HCT116 (cell line): ENCODE measurements around the gene TLR4. TPM values are rescaled to one million over a fixed set of nuclear protein-coding genes. Genes with fewer than 3 reads are reported as not detected.

Source experiments
- ATAC-seq: fragments of 200-7000 bp; cut with Tn5 transposase; 2 replicates; pipeline ENCODE4 v1.9.1; 2020; ENCODE audit warnings: mild to moderate bottlenecking, moderate library complexity
- BruUV-seq: library from RNA; stranded (reverse); fragments of 400-500 nt; replicated peaks from 2 replicates; lab custom pipeline; 2021; lab: Mats Ljungman, UMichigan
- CTCF ChIA-PET: fragments of 300-600 bp; sonication (Branson Sonifier 250); formaldehyde crosslinking; loops from one replicate; lab custom pipeline; 2021; ENCODE audit warnings: antibody characterized with exemption; lab: Charles Lee
- POLR2A ChIA-PET: fragments of 300-600, 350-600 bp; sonication (Branson Sonifier 250); formaldehyde crosslinking; loops from one replicate; lab custom pipeline; 2021; ENCODE audit warnings: antibody characterized with exemption; lab: Charles Lee
- RAD21 ChIA-PET, 2 experiments: fragments of 300-600 bp; sonication (Branson Sonifier 250); formaldehyde crosslinking; loops; one replicate each; lab custom pipeline; 2023; ENCODE audit warnings: low total read pairs in 2 of 2; ENCODE audit not compliant: uncharacterized antibody in 2 of 2, unreplicated experiment in 2 of 2, low non-redundant PET in 1 of 2; lab: Charles Lee
- DNase-seq: peaks from one replicate; pipeline ENCODE4 v3.0.0-alpha.2; 2010; ENCODE audit warnings: low read depth, low spot score
- H2AFZ ChIP-seq: fragments of 200-600 bp; shearing (Covaris generic), sonication (generic); 2 replicates; pipeline ENCODE4 v1.6.1; 2017; ENCODE audit warnings: low read depth, mixed run types, mixed read lengths, antibody characterized with exemption, low read length; ENCODE audit not compliant: poor library complexity, severe bottlenecking
- H3K27ac ChIP-seq: 2 replicates; pipeline ENCODE4 v1.5.1; 2012; ENCODE audit warnings: low read depth, low read length
- H3K27me3 ChIP-seq: fragments of 200-600 bp; sonication (generic); 2 replicates; pipeline ENCODE4 v1.6.1; 2016; ENCODE audit warnings: mixed run types, low read length, mixed read lengths; ENCODE audit not compliant: insufficient read depth
- H3K36me3 ChIP-seq, 2 experiments: fragments of 200-500 bp in 1 of 2; fragments of 200-600 bp in 1 of 2; sonication (Bioruptor generic) in 1 of 2; sonication (generic) in 1 of 2; 2 replicates each; pipeline versions ENCODE4 v1.5.1 to v1.6.1; 2014 to 2016; ENCODE audit warnings: low read length in 2 of 2, inconsistent platforms in 1 of 2, mixed read lengths in 1 of 2, mixed run types in 1 of 2; ENCODE audit not compliant: insufficient read depth in 2 of 2, control insufficient read depth in 1 of 2
- H3K4me1 ChIP-seq, 2 experiments: fragments of 200-600 bp in 1 of 2; sonication (generic) in 1 of 2; 2 replicates each; pipeline versions ENCODE4 v1.5.1 to v1.6.1; 2012 to 2017; ENCODE audit warnings: low read length in 2 of 2, inconsistent platforms in 1 of 2, mild to moderate bottlenecking in 1 of 2, mixed read lengths in 1 of 2, mixed run types in 1 of 2, moderate library complexity in 1 of 2; ENCODE audit not compliant: insufficient read depth in 2 of 2, control insufficient read depth in 1 of 2
- H3K4me2 ChIP-seq: fragments of 200-600 bp; sonication (generic); 2 replicates; pipeline ENCODE4 v1.6.1; 2017; ENCODE audit warnings: mixed run types, low read length, mixed read lengths
- H3K4me3 ChIP-seq, 2 experiments: fragments of 200-600 bp in 1 of 2; sonication (generic) in 1 of 2; replicated peaks in 1 of 2; 2 replicates each; pipeline ENCODE4 v1.5.1; 2011 to 2016; ENCODE audit warnings: low read length in 2 of 2, control low read depth in 1 of 2, low read depth in 1 of 2, mild to moderate bottlenecking in 1 of 2, mixed read lengths in 1 of 2, mixed run types in 1 of 2
- H3K79me2 ChIP-seq: fragments of 200-600 bp; sonication (generic); 2 replicates; pipeline ENCODE4 v1.6.1; 2017; ENCODE audit warnings: mild to moderate bottlenecking, mixed run types, low read length, moderate library complexity, mixed read lengths; ENCODE audit not compliant: insufficient read depth
- H3K9ac ChIP-seq: fragments of 200-600 bp; sonication (generic); 2 replicates; pipeline ENCODE4 v1.6.1; 2016; ENCODE audit warnings: low read length, mixed read lengths
- H3K9me2 ChIP-seq: fragments of 200-600 bp; sonication (generic), shearing (Covaris generic); 2 replicates; pipeline ENCODE4 v1.6.1; 2017; ENCODE audit warnings: mixed run types, mild to moderate bottlenecking, moderate library complexity; ENCODE audit not compliant: insufficient read depth
- H3K9me3 ChIP-seq, 2 experiments: fragments of 200-500 bp in 1 of 2; fragments of 200-600 bp in 1 of 2; sonication (Bioruptor generic) in 1 of 2; sonication (generic) in 1 of 2; 2 replicates each; pipeline ENCODE4 v1.6.1; 2014 to 2017; ENCODE audit warnings: low read length in 2 of 2, mixed read lengths in 2 of 2, inconsistent platforms in 1 of 2, low read depth in 1 of 2, mild to moderate bottlenecking in 1 of 2, mixed run types in 1 of 2, moderate library complexity in 1 of 2; ENCODE audit not compliant: control insufficient read depth in 1 of 2, insufficient read depth in 1 of 2
- H4K20me1 ChIP-seq: fragments of 200-600 bp; sonication (generic), shearing (Covaris generic); 2 replicates; pipeline ENCODE4 v1.6.1; 2017; ENCODE audit warnings: mixed run types, mild to moderate bottlenecking, moderate library complexity; ENCODE audit not compliant: insufficient read depth
- CBX3 ChIP-seq: IDR thresholded peaks from 2 replicates; pipeline ENCODE4 v1.6.1; 2012; ENCODE audit warnings: low read depth
- CEBPB ChIP-seq: IDR thresholded peaks from 2 replicates; pipeline ENCODE4 v1.6.1; 2012; ENCODE audit warnings: low read depth
- EZH2phosphoT487 ChIP-seq: fragments of 200-600 bp; IDR thresholded peaks from 2 replicates; pipeline ENCODE4 v1.6.1; 2018; ENCODE audit warnings: antibody characterized with exemption, borderline replicate concordance
- POLR2A ChIP-seq: IDR thresholded peaks from 2 replicates; pipeline ENCODE4 v1.7.0; 2011; ENCODE audit warnings: borderline replicate concordance; ENCODE audit not compliant: insufficient read depth, insufficient read length; ENCODE audit errors: extremely low read depth
- SP1 ChIP-seq: IDR thresholded peaks from 2 replicates; pipeline ENCODE4 v1.6.1; 2012; ENCODE audit warnings: low read depth
- SRF ChIP-seq: IDR thresholded peaks from 2 replicates; pipeline ENCODE4 v1.6.1; 2012; ENCODE audit warnings: low read depth
- YY1 ChIP-seq: IDR thresholded peaks from 2 replicates; pipeline ENCODE4 v1.6.1; 2011; ENCODE audit warnings: low read length, low read depth, moderate library complexity, mild to moderate bottlenecking; ENCODE audit not compliant: insufficient replicate concordance; ENCODE audit errors: extremely low read depth
- ZNF274 ChIP-seq: fragments of 200-500 bp; sonication (Bioruptor generic); IDR thresholded peaks from 2 replicates; pipeline ENCODE4 v1.6.1; 2014; ENCODE audit warnings: mild to moderate bottlenecking, low read depth, low read length, inconsistent platforms
- intact Hi-C: fragments of 100-400 bp; cut with micrococcal nuclease; formaldehyde crosslinking; loops from 2 replicates; pipeline ENCODE4 v1.10.0; 2022
- total RNA-seq: library from RNA; stranded (reverse); gene quantifications from one replicate; pipeline ENCODE4 v1.2.1, GENCODE V29; 2021; ENCODE audit not compliant: unreplicated experiment
- TF ChIP-seq, protein P1 (sequence below), 3 experiments: fragments of 200-600 bp in 1 of 3; sonication (generic) in 1 of 3; IDR thresholded peaks in 2 of 3; conservative IDR thresholded peaks in 1 of 3; 2 replicates each; pipeline ENCODE4 v1.5.1; 2012 to 2017; ENCODE audit warnings: low read depth in 2 of 3, low read length in 2 of 3, antibody characterized with exemption in 1 of 3, borderline replicate concordance in 1 of 3, control low read depth in 1 of 3, mild to moderate bottlenecking in 1 of 3, mixed read lengths in 1 of 3, mixed run types in 1 of 3, moderate library complexity in 1 of 3; ENCODE audit not compliant: insufficient read depth in 1 of 3
- TF ChIP-seq, protein P2 (sequence below): IDR thresholded peaks from 2 replicates; pipeline ENCODE4 v1.6.1; 2011; ENCODE audit warnings: mild to moderate bottlenecking, low read length, moderate library complexity; ENCODE audit not compliant: insufficient replicate concordance; ENCODE audit errors: extremely low read depth
- TF ChIP-seq, protein P3 (sequence below): IDR thresholded peaks from 2 replicates; pipeline ENCODE4 v1.6.1; 2012; ENCODE audit warnings: low read depth

Gene TLR4
- total RNA-seq, 1 experiment from 2014 or later, result 0.10 TPM

DNA sequence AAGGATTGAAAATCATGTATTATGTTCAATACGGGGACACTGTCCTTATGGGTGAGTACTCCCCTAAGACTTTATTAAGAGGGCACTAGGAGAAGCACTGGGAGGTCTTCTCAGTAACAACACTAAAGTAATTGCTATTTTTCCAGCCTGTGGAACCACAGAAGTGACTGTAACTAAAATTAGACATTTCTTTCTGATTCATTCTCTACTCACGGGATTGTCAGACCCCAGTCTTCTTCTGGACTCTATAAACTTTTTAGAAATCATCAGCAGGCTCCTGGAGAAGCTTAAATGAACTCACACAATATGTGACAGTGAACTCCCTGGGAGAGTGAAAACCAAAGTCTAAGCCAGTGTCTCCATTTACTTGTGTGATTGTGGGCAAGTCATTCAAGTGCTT, 14.5 kb downstream of the TLR4 start:
- Histone ChIP-seq H3K4me2 (no peak overlapping the region), H4K20me1 (no peaks in the 10 kb centered on the region), H3K9ac (no peak overlapping the region), H3K9me3 (peaks cover 7 to 21% of the 10 kb centered on the region in 2 experiments; a peak in 2 of 4 replicates), H3K9me2 (no peaks in the 10 kb centered on the region), H3K27ac (no peak overlapping the region), H3K36me3 (no peaks in the 10 kb centered on the region), H3K4me3 (no peak overlapping the region), H3K27me3 (no peaks in the 10 kb centered on the region), H2AFZ (no peak overlapping the region), H3K79me2 (no peaks in the 10 kb centered on the region), H3K4me1 (no peaks in the 10 kb centered on the region)
- ChIA-PET CTCF (no interaction called here), POLR2A (no interaction called here), RAD21 (no interaction called here)
- intact Hi-C loops, result no loop called here
- DNase-seq, result no peak
- BruUV-seq, result no TSS peak
- TF ChIP-seq ZNF274, result no peak
- no peak for TF ChIP-seq EZH2phosphoT487
- ATAC-seq, result no peak

- ATAC-seq, result no peak
- Histone ChIP-seq H2AFZ (no peak overlapping the region), H3K27me3 (no peaks in the 10 kb centered on the region), H3K36me3 (no peaks in the 10 kb centered on the region), H3K9me3 (peaks cover 5 to 18% of the 10 kb centered on the region in 2 experiments; a peak in 2 of 4 replicates), H3K4me2 (no peak overlapping the region), H3K27ac (no peak overlapping the region), H3K9me2 (no peaks in the 10 kb centered on the region), H3K4me1 (no peaks in the 10 kb centered on the region), H3K79me2 (no peaks in the 10 kb centered on the region), H3K9ac (no peak overlapping the region), H4K20me1 (no peaks in the 10 kb centered on the region), H3K4me3 (no peak overlapping the region)
- DNase-seq, result no peak
- RAD21 ChIA-PET, result no interaction called here
- POLR2A ChIA-PET, result no interaction called here
- no TSS peak for BruUV-seq
- intact Hi-C loops, result no loop called here
- CTCF ChIA-PET, result no interaction called here
- TF ChIP-seq SP1 (no peak), CEBPB (no peak), POLR2A (no peak), CBX3 (no peak), YY1 (no peak), SRF (no peak)
- TF ChIP-seq, protein P1, sequence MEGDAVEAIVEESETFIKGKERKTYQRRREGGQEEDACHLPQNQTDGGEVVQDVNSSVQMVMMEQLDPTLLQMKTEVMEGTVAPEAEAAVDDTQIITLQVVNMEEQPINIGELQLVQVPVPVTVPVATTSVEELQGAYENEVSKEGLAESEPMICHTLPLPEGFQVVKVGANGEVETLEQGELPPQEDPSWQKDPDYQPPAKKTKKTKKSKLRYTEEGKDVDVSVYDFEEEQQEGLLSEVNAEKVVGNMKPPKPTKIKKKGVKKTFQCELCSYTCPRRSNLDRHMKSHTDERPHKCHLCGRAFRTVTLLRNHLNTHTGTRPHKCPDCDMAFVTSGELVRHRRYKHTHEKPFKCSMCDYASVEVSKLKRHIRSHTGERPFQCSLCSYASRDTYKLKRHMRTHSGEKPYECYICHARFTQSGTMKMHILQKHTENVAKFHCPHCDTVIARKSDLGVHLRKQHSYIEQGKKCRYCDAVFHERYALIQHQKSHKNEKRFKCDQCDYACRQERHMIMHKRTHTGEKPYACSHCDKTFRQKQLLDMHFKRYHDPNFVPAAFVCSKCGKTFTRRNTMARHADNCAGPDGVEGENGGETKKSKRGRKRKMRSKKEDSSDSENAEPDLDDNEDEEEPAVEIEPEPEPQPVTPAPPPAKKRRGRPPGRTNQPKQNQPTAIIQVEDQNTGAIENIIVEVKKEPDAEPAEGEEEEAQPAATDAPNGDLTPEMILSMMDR (IDR thresholded peaks at IDR 0.05 in 2 of 3, conservative IDR thresholded peaks at IDR 0.05 in 1 of 3; ENCODE audit: borderline replicate concordance in 1 of 3, insufficient read depth in 1 of 3, low read depth in 2 of 3, low read length in 2 of 3), result no peak
- TF ChIP-seq, protein P2, sequence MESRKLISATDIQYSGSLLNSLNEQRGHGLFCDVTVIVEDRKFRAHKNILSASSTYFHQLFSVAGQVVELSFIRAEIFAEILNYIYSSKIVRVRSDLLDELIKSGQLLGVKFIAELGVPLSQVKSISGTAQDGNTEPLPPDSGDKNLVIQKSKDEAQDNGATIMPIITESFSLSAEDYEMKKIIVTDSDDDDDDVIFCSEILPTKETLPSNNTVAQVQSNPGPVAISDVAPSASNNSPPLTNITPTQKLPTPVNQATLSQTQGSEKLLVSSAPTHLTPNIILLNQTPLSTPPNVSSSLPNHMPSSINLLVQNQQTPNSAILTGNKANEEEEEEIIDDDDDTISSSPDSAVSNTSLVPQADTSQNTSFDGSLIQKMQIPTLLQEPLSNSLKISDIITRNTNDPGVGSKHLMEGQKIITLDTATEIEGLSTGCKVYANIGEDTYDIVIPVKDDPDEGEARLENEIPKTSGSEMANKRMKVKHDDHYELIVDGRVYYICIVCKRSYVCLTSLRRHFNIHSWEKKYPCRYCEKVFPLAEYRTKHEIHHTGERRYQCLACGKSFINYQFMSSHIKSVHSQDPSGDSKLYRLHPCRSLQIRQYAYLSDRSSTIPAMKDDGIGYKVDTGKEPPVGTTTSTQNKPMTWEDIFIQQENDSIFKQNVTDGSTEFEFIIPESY, result no peak
- TF ChIP-seq, protein P3, sequence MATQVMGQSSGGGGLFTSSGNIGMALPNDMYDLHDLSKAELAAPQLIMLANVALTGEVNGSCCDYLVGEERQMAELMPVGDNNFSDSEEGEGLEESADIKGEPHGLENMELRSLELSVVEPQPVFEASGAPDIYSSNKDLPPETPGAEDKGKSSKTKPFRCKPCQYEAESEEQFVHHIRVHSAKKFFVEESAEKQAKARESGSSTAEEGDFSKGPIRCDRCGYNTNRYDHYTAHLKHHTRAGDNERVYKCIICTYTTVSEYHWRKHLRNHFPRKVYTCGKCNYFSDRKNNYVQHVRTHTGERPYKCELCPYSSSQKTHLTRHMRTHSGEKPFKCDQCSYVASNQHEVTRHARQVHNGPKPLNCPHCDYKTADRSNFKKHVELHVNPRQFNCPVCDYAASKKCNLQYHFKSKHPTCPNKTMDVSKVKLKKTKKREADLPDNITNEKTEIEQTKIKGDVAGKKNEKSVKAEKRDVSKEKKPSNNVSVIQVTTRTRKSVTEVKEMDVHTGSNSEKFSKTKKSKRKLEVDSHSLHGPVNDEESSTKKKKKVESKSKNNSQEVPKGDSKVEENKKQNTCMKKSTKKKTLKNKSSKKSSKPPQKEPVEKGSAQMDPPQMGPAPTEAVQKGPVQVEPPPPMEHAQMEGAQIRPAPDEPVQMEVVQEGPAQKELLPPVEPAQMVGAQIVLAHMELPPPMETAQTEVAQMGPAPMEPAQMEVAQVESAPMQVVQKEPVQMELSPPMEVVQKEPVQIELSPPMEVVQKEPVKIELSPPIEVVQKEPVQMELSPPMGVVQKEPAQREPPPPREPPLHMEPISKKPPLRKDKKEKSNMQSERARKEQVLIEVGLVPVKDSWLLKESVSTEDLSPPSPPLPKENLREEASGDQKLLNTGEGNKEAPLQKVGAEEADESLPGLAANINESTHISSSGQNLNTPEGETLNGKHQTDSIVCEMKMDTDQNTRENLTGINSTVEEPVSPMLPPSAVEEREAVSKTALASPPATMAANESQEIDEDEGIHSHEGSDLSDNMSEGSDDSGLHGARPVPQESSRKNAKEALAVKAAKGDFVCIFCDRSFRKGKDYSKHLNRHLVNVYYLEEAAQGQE, result no peak
Measured at GRCh38 chr9:117719161-117719920, 15.1 kb downstream of the TLR4 start.
